ENCODE measurements around the gene MYPN. TPM values are rescaled to one million over a fixed set of nuclear protein-coding genes. Genes with fewer than 3 reads are reported as not detected.

The MYPN gene
- total and polyA plus RNA-seq, 2 experiments from 2014 or later = not detected

DNA sequence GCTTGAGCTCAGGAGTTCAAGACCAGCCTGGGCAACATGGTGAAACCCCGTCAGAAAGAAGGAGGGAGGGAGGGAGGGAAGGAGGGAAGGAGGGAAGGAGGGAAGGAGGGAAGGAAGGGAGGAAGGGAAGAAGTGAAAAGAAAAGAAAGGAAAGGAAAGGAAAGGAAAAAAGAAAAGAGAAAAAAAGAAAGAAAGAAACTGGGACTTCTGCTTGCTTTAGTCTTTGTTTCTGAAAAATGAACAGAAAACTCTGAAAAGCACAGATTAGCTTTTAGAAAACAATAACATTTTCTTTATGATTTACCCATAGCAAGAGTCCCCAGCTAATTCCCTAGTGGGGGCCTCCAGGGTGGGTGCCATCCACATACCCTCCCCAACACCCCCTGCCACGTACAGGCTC, 75.8 kb downstream of the MYPN start (continued):
- TF ChIP-seq POLR2AphosphoS5 (IDR thresholded peaks at IDR 0.05; ENCODE audit: low read depth) = no peak
- no peak for TF ChIP-seq REST (IDR thresholded peaks at IDR 0.05; ENCODE audit: unreplicated experiment)
- TF ChIP-seq CTCF (conservative IDR thresholded peaks at IDR 0.05; ENCODE audit: low read depth in 2 of 2) = no peak
- TF ChIP-seq STAT1 (IDR thresholded peaks at IDR 0.05; ENCODE audit: unreplicated experiment) = no peak
- TF ChIP-seq EZH2 (IDR thresholded peaks at IDR 0.05; ENCODE audit: low read depth, unreplicated experiment) = no peak
- TF ChIP-seq EZH2phosphoT487 (IDR thresholded peaks at IDR 0.05; ENCODE audit: unreplicated experiment) = no peak
- no peak for TF ChIP-seq JUNB (IDR thresholded peaks at IDR 0.05; ENCODE audit: unreplicated experiment)
- TF ChIP-seq CREB1 (CRISPR knock-in tag; IDR thresholded peaks at IDR 0.05; ENCODE audit: low read depth) = no peak
- TF ChIP-seq, protein P1, sequence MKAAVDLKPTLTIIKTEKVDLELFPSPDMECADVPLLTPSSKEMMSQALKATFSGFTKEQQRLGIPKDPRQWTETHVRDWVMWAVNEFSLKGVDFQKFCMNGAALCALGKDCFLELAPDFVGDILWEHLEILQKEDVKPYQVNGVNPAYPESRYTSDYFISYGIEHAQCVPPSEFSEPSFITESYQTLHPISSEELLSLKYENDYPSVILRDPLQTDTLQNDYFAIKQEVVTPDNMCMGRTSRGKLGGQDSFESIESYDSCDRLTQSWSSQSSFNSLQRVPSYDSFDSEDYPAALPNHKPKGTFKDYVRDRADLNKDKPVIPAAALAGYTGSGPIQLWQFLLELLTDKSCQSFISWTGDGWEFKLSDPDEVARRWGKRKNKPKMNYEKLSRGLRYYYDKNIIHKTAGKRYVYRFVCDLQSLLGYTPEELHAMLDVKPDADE (IDR thresholded peaks at IDR 0.05) = no peak

DNA sequence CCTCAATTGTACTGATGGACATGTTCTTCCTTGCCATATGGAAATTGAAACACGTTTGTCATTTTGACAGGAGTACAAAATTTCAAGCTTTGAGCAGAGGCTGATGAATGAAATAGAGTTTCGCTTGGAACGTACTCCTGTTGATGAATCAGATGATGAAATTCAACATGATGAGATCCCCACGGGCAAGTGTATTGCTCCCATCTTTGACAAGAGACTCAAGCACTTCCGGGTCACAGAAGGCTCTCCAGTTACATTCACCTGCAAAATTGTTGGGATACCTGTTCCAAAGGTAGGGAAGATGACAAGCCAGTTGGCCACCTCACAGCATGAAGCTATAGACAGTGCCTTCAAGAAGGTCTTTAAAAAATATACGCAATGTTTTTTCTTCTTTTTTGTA, 79.5 kb downstream of the MYPN start:
- DNase-seq (ENCODE audit: low spot score) (no peak), ATAC-seq (no peak)
- no peaks in the 10 kb centered on the region for H3K79me2 ChIP-seq (replicated peaks; ENCODE audit: insufficient read depth)
- no peaks in the 10 kb centered on the region for H3K36me3 Mint-ChIP-seq (ENCODE audit: low read depth)
- H3K4me2 ChIP-seq = no peak overlapping the region
- peaks cover 10% of the 10 kb centered on the region; the same call in 2 of the 3 replicates for H3K9me3 Mint-ChIP-seq
- H3K27ac Mint-ChIP-seq = no peak overlapping the region
- no peak overlapping the region for H2AFZ ChIP-seq
- H3K36me3 ChIP-seq (ENCODE audit: insufficient read depth) = no peaks in the 10 kb centered on the region
- no peaks in the 10 kb centered on the region for H3K4me1 ChIP-seq (ENCODE audit: insufficient read depth)
- no peaks in the 10 kb centered on the region for H3K4me1 Mint-ChIP-seq
- H3F3A ChIP-seq (replicated peaks; ENCODE audit: low read depth) = no peaks in the 10 kb centered on the region
- no peaks in the 10 kb centered on the region for H3K9me2 ChIP-seq (ENCODE audit: insufficient read depth)
- no peaks in the 10 kb centered on the region for H3K27me3 ChIP-seq (ENCODE audit: insufficient read depth)
- H3K4me3 ChIP-seq = no peak overlapping the region
- H3K27me3 Mint-ChIP-seq (ENCODE audit: insufficient read depth, low read depth, poor library complexity) = no peaks in the 10 kb centered on the region
- H3K4me3 Mint-ChIP-seq = no peak overlapping the region
- no peak overlapping the region for H3K27ac ChIP-seq (ENCODE audit: low read depth)
- no peaks in the 10 kb centered on the region for H4K20me1 ChIP-seq (replicated peaks; ENCODE audit: insufficient read depth)
- TF ChIP-seq ZNF462 (CRISPR knock-in tag; IDR thresholded peaks at IDR 0.05) = no peak
- TF ChIP-seq, protein P1 (IDR thresholded peaks at IDR 0.05) = no peak
- no peak for TF ChIP-seq EZH2phosphoT487 (IDR thresholded peaks at IDR 0.05; ENCODE audit: unreplicated experiment)
